GM11168 (cell line): Measurements from ENCODE around the gene CTAG1B.
"Not testable (repeated sequence)": the region's sequence is repeated elsewhere in the genome, so short reads cannot be mapped to it uniquely, and the experiment has no call there.

Source experiments
- in situ Hi-C: fragments of 300-500 bp; cut with MboI; formaldehyde crosslinking; loops from one replicate; pipeline ENCODE4 v1.12.0; 2022; ENCODE audit warnings: low sequenced_read_pairs; ENCODE audit not compliant: unreplicated experiment

The CTAG1B gene

GRCh38 chrX:154593201-154593600, 25.9 kb downstream of the CTAG1B start:
- in situ Hi-C loops = no loop called here

GRCh38 chrX:154592505-154592904, 26.6 kb downstream of the CTAG1B start:
- in situ Hi-C loops = no loop called here

DNA sequence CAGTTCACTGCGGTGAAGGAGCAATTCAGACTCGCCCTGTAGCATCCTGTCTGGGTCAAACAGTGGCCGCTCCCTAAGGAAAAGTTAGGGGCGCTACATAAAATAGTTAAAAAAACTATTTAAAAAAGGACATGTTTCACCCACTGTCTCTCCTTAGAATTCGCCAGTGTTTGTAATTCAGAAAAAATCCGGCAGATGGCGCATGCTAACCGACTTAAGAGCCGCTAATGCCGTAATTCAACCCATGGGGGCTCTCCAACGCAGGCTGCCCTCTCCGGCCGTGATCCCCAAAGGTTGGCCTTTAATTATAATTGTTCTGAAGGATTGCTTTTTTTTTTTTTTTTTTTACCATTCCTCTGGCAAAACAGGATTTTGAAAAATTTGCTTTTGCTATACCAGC, 28.7 kb downstream of the CTAG1B start:
- in situ Hi-C loops = not testable (repeated sequence)

DNA sequence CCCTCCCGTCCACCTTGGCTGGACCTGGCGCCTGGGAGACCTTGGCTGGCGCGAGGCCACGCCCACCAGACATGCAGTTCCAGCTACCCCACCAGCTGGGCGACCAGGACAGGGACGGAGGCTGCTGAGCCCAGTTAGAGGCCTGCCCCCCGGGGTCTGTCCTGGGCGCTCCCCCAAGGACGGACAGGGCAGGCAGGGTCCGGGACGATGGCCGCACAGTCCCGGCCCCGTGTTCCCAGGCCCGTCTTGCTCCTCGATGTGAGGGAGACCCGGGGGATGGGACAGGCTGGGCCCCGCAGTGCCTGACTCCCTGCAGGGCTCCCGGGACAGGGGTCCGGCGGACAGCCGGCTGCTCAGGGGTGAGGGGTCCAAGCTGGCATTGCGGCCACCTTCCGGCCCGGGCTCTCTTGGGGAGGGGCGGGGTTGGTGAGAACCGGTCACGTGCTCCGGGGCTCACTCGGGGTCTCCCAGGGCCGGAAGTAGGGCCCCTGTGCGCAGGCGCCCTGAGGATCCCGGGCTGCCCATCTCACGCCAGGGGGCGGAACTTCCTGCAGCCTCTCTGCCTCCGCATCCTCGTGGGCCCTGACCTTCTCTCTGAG, 34.4 kb downstream of the CTAG1B start, which contains the start of gene CTAG1A:
TSS of gene CTAG1A (plus strand) at position 549 of the 599 bp plus-strand sequence. CDS start 74 bp downstream, outside the sequence.
- in situ Hi-C loops = not testable (repeated sequence)

- in situ Hi-C loops = not testable (repeated sequence)
Observed at GRCh38 chrX:154582994-154583393, 36.1 kb downstream of the CTAG1B start.

DNA sequence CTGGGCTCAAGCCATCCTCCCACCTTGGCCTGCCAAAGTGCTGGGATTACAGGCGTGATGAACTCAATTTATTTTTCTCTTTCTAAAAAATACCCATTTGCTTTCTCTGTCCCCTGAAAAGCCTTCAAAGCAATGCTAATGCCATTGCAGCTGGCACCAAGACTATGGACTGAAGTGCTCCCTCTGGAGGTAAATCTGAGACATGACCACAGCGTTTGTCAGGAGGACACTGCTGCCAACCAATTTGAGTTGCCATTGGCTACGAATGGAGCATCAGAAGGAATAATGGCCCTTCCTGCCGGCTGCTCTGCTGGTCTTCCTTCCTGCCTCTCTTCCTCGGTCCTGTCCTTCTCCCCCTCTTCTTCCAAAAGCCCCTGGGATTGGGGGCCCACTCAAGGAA, 44.0 kb downstream of the CTAG1B start:
- in situ Hi-C loops = not testable (repeated sequence)

- in situ Hi-C loops = not testable (repeated sequence)
Observed at GRCh38 chrX:154573061-154573460, 46.0 kb downstream of the CTAG1B start.

DNA sequence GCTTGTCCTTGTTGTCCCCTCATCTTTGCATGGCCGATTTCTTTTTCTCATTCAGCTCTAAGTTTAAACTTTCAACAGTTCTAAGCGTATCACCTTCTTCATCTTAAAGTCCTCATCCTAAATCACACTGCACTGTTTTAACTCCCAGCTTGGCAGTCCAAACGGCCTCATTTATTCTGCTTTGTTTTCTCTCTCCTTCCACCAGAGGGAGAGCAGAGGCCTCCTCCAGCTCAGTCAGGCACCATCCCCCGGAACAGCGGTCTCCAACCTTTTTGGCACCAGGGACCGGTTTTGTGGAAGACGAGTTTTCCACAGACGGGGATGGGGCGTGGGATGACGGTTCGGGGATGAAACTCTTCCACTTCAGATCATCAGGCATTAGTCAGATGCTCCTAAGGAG, 48.7 kb downstream of the CTAG1B start:
- in situ Hi-C loops = not testable (repeated sequence)
